Measurements from ENCODE around the gene SORT1.

GRCh38 chr1:109273570-109274288 lies 124.0 kb downstream of the SORT1 start:
- no peak for TF ChIP-seq CTCF (IDR thresholded peaks at IDR 0.05; ENCODE audit: low read depth, low read length)
- TF ChIP-seq EZH2phosphoT487 (IDR thresholded peaks at IDR 0.05; ENCODE audit: low read depth): no peak
